ENCODE results near the gene RLN1. TPM values are rescaled to one million over a fixed set of nuclear protein-coding genes. Genes with fewer than 3 reads are reported as not detected.

The RLN1 gene
- total and polyA plus RNA-seq, 10 of the 15 experiments (the other 5 are each of a cell fraction or from before 2014, with no cell fraction given) = 0.80 to 2.8 (median 1.9) TPM

- TF ChIP-seq TBL1XR1 (IDR thresholded peaks at IDR 0.05; ENCODE audit: low read depth, low read length) (no peak), EED (IDR thresholded peaks at IDR 0.05; ENCODE audit: low read depth) (no peak), TCF12 (IDR thresholded peaks at IDR 0.05; ENCODE audit: low read depth, low read length) (no peak), PBX3 (IDR thresholded peaks at IDR 0.05; ENCODE audit: insufficient replicate concordance, low read depth, low read length) (no peak), CHD4 (IDR thresholded peaks at IDR 0.05) (no peak), HDAC6 (IDR thresholded peaks at IDR 0.05; ENCODE audit: unreplicated experiment) (no peak), ZNF217 (IDR thresholded peaks at IDR 0.05) (peak; percentile 68; the same call in 1 of the 2 replicates), EZH2 (IDR thresholded peaks at IDR 0.05; ENCODE audit: borderline replicate concordance, control insufficient read depth, low read depth, low read length) (no peak), HSF1 (IDR thresholded peaks at IDR 0.05; ENCODE audit: low read depth, low read length) (no peak), PAX8 (IDR thresholded peaks at IDR 0.05) (no peak), ATF2 (IDR thresholded peaks at IDR 0.05; ENCODE audit: low read length) (0 out of 2 replicates have a peak, but pooled peaks have one; percentile 35), POLR2AphosphoS2 (IDR thresholded peaks at IDR 0.05; ENCODE audit: low read depth, low read length) (no peak), POU2F2 (IDR thresholded peaks at IDR 0.05; ENCODE audit: borderline replicate concordance, low read depth, low read length) (no peak), SREBF2 (IDR thresholded peaks at IDR 0.05; ENCODE audit: low read length) (no peak), WRNIP1 (IDR thresholded peaks at IDR 0.05; ENCODE audit: borderline replicate concordance, low read depth, low read length) (no peak), MTA2 (IDR thresholded peaks at IDR 0.05; ENCODE audit: low read depth) (peak; percentile 74), ZSCAN29 (IDR thresholded peaks at IDR 0.05) (no peak), YBX1 (IDR thresholded peaks at IDR 0.05) (no peak), CEBPB (IDR thresholded peaks at IDR 0.05; ENCODE audit: borderline replicate concordance in 1 of 2, low read depth in 2 of 2, low read length in 2 of 2) (no peak), IKZF1 (conservative IDR thresholded peaks at IDR 0.05) (peak; percentile 35; the same call in 1 of the 2 replicates), RB1 (IDR thresholded peaks at IDR 0.05; ENCODE audit: borderline replicate concordance) (no peak)
- TF ChIP-seq, protein P1, sequence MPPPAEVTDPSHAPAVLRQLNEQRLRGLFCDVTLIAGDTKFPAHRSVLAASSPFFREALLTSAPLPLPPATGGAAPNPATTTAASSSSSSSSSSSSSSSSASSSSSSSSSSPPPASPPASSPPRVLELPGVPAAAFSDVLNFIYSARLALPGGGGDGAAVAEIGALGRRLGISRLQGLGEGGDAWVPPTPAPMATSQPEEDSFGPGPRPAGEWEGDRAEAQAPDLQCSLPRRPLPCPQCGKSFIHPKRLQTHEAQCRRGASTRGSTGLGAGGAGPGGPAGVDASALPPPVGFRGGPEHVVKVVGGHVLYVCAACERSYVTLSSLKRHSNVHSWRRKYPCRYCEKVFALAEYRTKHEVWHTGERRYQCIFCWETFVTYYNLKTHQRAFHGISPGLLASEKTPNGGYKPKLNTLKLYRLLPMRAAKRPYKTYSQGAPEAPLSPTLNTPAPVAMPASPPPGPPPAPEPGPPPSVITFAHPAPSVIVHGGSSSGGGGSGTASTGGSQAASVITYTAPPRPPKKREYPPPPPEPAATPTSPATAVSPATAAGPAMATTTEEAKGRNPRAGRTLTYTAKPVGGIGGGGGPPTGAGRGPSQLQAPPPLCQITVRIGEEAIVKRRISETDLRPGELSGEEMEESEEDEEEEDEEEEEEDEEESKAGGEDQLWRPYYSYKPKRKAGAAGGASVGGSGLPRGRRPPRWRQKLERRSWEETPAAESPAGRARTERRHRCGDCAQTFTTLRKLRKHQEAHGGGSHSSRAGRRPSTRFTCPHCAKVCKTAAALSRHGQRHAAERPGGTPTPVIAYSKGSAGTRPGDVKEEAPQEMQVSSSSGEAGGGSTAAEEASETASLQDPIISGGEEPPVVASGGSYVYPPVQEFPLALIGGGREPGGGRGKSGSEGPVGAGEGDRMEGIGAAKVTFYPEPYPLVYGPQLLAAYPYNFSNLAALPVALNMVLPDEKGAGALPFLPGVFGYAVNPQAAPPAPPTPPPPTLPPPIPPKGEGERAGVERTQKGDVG (CRISPR knock-in tag; IDR thresholded peaks at IDR 0.05) = no peak
- TF ChIP-seq, protein P2, sequence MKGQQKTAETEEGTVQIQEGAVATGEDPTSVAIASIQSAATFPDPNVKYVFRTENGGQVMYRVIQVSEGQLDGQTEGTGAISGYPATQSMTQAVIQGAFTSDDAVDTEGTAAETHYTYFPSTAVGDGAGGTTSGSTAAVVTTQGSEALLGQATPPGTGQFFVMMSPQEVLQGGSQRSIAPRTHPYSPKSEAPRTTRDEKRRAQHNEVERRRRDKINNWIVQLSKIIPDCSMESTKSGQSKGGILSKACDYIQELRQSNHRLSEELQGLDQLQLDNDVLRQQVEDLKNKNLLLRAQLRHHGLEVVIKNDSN (IDR thresholded peaks at IDR 0.05; ENCODE audit: borderline replicate concordance, extremely low read length, insufficient read depth, low read depth, low read length) = no peak
Measured at GRCh38 chr9:5364294-5365024, 24.8 kb upstream of the RLN1 start (continued).
